Ovary (tissue), 9 donors: ENCODE measurements around the gene CABP4. TPM values are rescaled to one million over a fixed set of nuclear protein-coding genes. Genes with fewer than 3 reads are reported as not detected.

Experiments
- DNase-seq, 5 donors: peaks; one replicate each; pipeline ENCODE4 v3.0.0-alpha.2; 2019 to 2020
- H3K27ac ChIP-seq, 2 donors: fragments of 200-600 bp; one replicate each; pipeline versions ENCODE4 v1.5.1 to v1.8.0; 2019 to 2022
- H3K27me3 ChIP-seq: fragments of 200-600 bp; one replicate; pipeline ENCODE4 v1.8.0; 2022
- H3K36me3 ChIP-seq: fragments of 200-600 bp; sonication (generic); one replicate; pipeline ENCODE4 v1.5.1; 2019
- H3K4me1 ChIP-seq: one replicate; pipeline ENCODE4 v1.8.1; 2013; ENCODE audit warnings: mild to moderate bottlenecking, moderate library complexity; ENCODE audit not compliant: insufficient read depth
- H3K4me3 ChIP-seq: fragments of 200-600 bp; sonication (generic); one replicate; pipeline ENCODE4 v1.5.1; 2017
- H3K9me3 ChIP-seq, 2 donors: fragments of 200-600 bp in 1 of 2; sonication (generic) in 1 of 2; one replicate each; pipeline versions ENCODE4 v1.5.1 to v1.8.1; 2013 to 2019; ENCODE audit warnings: mild to moderate bottlenecking in 1 of 2, moderate library complexity in 1 of 2
- EP300 ChIP-seq: sonication (generic); formaldehyde crosslinking; IDR thresholded peaks from one replicate; pipeline ENCODE4 v1.6.1; 2017; ENCODE audit warnings: antibody characterized with exemption
- POLR2A ChIP-seq: fragments of 450-650 bp; IDR thresholded peaks from one replicate; pipeline ENCODE4 v1.6.1; 2017; ENCODE audit warnings: antibody characterized with exemption, mild to moderate bottlenecking, moderate library complexity
- WGBS, 3 donors: extraction: QIAGEN DNeasy Blood & Tissue Kit in 1 of 3; methylation state at CpG; one replicate each; pipeline versions ENCODE4 v1.1.5 to v1.1.7; 2013 to 2017; 5-methylcytosine and 5-hydroxymethylcytosine counted together
- intact Hi-C, 4 donors: fragments of 100-400 bp; cut with DNase I; formaldehyde crosslinking; loops; one replicate each; pipeline versions ENCODE4 v1.11.0 to v1.15.1; 2022 to 2023
- polyA plus RNA-seq, 2 donors: library from polyadenylated mRNA; stranded (reverse); fragments of 200-250 nt in 1 of 2; fragments of 350-450 nt in 1 of 2; fragmentation: Illumina TruSeq in 1 of 2; extraction: RNeasy Lipid Tissue Mini Kit (QIAGEN cat#74804) in 1 of 2; gene quantifications; one replicate each; pipeline ENCODE4 v1.2.3, GENCODE V29; 2013 to 2014
- total RNA-seq, 7 donors: library from RNA; depleted of rRNA in 2 of 7; stranded (reverse); fragments of >200 nt in 2 of 7; fragmentation: NEBNext Ultra II Directional in 3 of 7; extraction: Animal tissue kit (Norgen Biotek cat#: 25700) in 3 of 7; gene quantifications; one replicate each; pipeline versions ENCODE4 v1.1.0 to v1.2.4, GENCODE V29; 2016 to 2023
- TF ChIP-seq, protein P1 (sequence below), 3 donors: fragments of 450-650 bp in 2 of 3; fragments of 200-600 bp in 1 of 3; IDR thresholded peaks; one replicate each; pipeline versions ENCODE4 v1.5.1 to v1.8.0; 2016 to 2022; ENCODE audit warnings: antibody characterized with exemption in 3 of 3, mild to moderate bottlenecking in 1 of 3
- donor health status: DM: no; HTN: no; CAD: no; lungs with moderate emphysema.
- donor health status: DM: no; HTN: no; CAD: no.
- donor health status: Bipolar disorder and iron deficiency.
- donor health status: DM: yes; HTN: yes; CAD: no.
- donor health status: DM: no; HTN: no; CAD: no.
- donor health status: DM: yes; HTN: yes; CAD: no.

Gene CABP4
- total and polyA plus RNA-seq, 9 donors, result 0.13 to 2.1 (median 1.0) TPM; not detected in 1

DNA sequence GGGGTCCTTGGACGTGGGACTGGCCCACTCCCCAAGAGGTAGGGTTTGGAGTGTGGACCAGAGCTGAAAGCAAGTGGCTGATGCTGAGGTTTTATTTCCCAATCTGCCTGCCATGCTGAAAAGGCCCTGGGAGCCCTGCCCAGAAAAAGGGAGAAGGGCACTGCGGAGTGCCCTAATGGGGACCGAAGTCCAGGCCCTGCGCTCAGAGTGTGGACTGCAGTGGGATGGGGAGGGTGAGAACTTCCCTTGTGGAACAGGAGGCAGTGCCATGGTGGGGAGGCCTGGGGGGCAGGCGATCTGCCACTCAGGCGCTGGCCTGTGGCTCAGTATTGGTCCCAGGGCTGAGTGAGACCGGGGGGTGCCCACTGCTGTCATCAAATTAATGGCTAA is 6.9 kb upstream of the CABP4 start:
- H3K9me3 ChIP-seq, result no peaks in the 10 kb centered on the region
- TF ChIP-seq, protein P1, sequence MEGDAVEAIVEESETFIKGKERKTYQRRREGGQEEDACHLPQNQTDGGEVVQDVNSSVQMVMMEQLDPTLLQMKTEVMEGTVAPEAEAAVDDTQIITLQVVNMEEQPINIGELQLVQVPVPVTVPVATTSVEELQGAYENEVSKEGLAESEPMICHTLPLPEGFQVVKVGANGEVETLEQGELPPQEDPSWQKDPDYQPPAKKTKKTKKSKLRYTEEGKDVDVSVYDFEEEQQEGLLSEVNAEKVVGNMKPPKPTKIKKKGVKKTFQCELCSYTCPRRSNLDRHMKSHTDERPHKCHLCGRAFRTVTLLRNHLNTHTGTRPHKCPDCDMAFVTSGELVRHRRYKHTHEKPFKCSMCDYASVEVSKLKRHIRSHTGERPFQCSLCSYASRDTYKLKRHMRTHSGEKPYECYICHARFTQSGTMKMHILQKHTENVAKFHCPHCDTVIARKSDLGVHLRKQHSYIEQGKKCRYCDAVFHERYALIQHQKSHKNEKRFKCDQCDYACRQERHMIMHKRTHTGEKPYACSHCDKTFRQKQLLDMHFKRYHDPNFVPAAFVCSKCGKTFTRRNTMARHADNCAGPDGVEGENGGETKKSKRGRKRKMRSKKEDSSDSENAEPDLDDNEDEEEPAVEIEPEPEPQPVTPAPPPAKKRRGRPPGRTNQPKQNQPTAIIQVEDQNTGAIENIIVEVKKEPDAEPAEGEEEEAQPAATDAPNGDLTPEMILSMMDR (IDR thresholded peaks at IDR 0.05), result no peak
- no peak for TF ChIP-seq EP300
- no peak for TF ChIP-seq POLR2A
- no peak for DNase-seq
- no peaks in the 10 kb centered on the region for H3K36me3 ChIP-seq
- intact Hi-C loops, result loop anchor here in 1 of 4 donors (10.0 kb wide), 1 partner anchor 57 kb away; the partner anchor contains the start of genes CDK2AP2 and PITPNM1
- no peak overlapping the region for H3K27ac ChIP-seq
- 90 to 92% (median 91%) methylated on average over 7 of the region's 7 CpGs for WGBS, 3 donors
- no peaks in the 10 kb centered on the region for H3K27me3 ChIP-seq
- H3K4me1 ChIP-seq, result no peaks in the 10 kb centered on the region
- H3K4me3 ChIP-seq, result no peak overlapping the region

- TF ChIP-seq, protein P1 (IDR thresholded peaks at IDR 0.05), result no peak
- 72 to 80% (median 76%) methylated on average over 9 of the region's 9 CpGs for WGBS, 3 donors
- H3K27ac ChIP-seq, result no peak overlapping the region
These were observed 5.9 kb upstream of the CABP4 start for GRCh38 chr11:67449116-67449844.

GRCh38 chr11:67450796-67451657 is 4.1 kb upstream of the CABP4 start:
- no peak for DNase-seq
- Histone ChIP-seq H3K4me3 (no peak overlapping the region), H3K4me1 (no peaks in the 10 kb centered on the region), H3K27ac (no peak overlapping the region), H3K27me3 (no peaks in the 10 kb centered on the region), H3K36me3 (no peaks in the 10 kb centered on the region), H3K9me3 (no peaks in the 10 kb centered on the region)
- intact Hi-C loops, result no loop called here
- TF ChIP-seq POLR2A, result no peak
- WGBS, 3 donors, result 83 to 88% (median 85%) methylated on average over 25 of the region's 25 CpGs

More at GRCh38 chr11:67449116-67449844, 5.9 kb upstream of the CABP4 start:
- DNase-seq, result no peak
- no peaks in the 10 kb centered on the region for H3K36me3 ChIP-seq
- H3K4me1 ChIP-seq, result no peaks in the 10 kb centered on the region
- no peak overlapping the region for H3K4me3 ChIP-seq
- intact Hi-C loops, result loop anchor here in 1 of 4 donors (10.0 kb wide), 1 partner anchor 56 kb away; the partner anchor contains the start of genes CDK2AP2 and PITPNM1
- H3K27me3 ChIP-seq, result no peaks in the 10 kb centered on the region
- no peaks in the 10 kb centered on the region for H3K9me3 ChIP-seq

DNA sequence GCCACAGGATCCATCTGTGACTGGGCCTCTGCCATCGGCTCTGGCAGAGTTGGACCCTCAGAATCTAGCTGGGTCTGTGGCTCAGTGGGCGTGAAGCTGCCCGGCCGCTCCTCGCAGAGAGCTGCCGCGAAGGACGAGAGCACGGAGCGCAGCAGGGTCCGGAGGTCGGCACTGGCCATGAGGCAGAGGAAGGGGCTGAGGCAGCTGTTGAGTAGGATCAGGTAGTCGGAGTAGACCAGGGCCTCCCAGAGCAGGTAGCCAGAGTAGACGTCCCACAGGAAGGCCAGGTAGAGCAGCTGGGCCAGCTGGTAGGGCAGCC is 3.5 kb upstream of the CABP4 start:
- TF ChIP-seq, protein P1 (IDR thresholded peaks at IDR 0.05), result no peak
- TF ChIP-seq EP300 (no peak), POLR2A (no peak)
- Histone ChIP-seq H3K36me3 (no peaks in the 10 kb centered on the region), H3K4me3 (no peak overlapping the region), H3K4me1 (no peaks in the 10 kb centered on the region), H3K27ac (no peak overlapping the region), H3K27me3 (no peaks in the 10 kb centered on the region), H3K9me3 (no peaks in the 10 kb centered on the region)
- 91 to 95% (median 92%) methylated on average over 14 of the region's 14 CpGs for WGBS, 3 donors
- intact Hi-C loops, result no loop called here
- DNase-seq, result no peak
